HG02571 (cell line): ENCODE data around the gene NHSL1.

Experiments
- ATAC-seq: cut with Tn5 transposase; IDR thresholded peaks from one replicate; pipeline ENCODE4 v1.9.1; 2021; ENCODE audit warnings: mild to moderate bottlenecking, moderate library complexity; ENCODE audit not compliant: unreplicated experiment

NHSL1 gene

DNA sequence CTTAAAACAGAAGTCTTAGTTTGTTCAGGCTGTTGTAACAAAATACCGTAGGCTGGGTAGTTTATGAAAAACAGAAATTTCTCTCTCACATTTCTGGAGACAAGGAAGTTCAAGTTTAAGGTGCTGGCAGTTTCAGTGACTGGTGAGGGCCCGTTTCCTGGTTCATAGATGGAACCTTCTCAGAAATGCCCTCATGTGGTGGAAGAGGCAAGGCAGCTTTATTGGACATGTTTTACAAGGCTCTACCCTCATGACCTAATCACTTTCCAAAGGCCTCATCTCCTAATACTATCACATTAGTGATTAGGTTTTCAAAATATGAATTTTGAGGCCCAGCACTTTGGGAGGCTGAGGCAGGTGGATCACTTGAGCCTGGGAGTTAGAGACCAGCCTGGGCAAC lies 92.9 kb downstream of the NHSL1 start:
- ATAC-seq: no peak

DNA sequence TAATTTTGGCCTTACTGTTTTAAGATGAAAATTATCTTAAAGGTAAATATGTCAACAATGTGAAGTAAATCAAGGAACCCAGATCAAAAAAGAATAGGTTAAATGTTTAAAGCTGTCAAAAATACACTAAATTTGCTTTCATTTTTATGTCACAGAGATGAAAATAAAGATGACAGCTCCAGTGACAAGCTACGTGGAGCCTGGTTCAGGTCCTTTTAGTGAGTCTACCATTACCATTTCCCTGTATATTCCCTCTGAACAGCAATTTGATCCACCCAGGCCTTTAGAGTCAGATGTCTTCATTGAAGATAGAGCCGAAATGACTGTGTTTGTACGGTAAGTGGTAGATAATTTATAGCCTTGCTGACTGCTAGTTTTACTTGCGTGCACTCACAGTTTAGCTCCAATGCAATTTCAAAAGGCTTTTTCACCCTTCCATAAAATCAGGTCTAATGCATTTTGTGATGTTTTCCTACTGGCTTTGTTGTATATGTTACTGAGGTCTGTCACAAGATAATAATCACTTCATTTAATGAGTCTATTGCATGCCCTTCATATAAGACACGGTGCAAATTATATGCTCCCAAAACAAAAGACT lies 93.4 kb downstream of the NHSL1 start:
- ATAC-seq: no peak

DNA sequence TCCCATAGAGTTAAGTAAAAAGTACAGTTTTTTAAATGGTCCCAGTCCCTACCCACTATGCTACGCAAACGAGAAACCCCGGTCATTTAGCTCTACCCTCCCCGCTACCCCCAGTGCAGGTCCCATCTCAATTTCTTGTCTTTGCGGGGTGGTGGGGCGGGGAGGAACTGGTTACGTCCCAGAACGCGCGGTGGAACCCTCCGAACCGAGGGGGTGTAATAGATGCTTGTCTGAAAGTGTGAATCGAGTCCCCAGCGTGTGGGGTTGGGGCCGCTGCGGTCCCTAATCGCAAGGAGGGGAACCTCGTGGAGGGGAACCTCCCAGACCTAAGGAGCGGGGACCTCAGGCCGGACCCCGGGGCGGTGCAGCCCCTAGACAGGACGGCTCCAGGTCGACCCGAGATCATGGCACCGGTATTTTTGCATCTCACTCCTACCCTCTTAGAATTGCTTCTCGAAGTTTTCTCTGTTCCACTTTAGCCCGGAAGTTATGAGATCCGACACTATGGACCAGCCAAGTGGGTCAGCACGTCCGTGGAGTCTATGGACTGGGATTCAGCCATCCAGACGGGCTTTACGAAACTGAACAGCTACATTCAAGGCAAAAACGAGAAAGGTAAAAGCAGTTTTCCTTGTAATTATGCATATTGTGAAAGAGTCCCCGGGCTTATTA lies 94.5 kb downstream of the NHSL1 start:
- peak; percentile 10 for ATAC-seq

DNA sequence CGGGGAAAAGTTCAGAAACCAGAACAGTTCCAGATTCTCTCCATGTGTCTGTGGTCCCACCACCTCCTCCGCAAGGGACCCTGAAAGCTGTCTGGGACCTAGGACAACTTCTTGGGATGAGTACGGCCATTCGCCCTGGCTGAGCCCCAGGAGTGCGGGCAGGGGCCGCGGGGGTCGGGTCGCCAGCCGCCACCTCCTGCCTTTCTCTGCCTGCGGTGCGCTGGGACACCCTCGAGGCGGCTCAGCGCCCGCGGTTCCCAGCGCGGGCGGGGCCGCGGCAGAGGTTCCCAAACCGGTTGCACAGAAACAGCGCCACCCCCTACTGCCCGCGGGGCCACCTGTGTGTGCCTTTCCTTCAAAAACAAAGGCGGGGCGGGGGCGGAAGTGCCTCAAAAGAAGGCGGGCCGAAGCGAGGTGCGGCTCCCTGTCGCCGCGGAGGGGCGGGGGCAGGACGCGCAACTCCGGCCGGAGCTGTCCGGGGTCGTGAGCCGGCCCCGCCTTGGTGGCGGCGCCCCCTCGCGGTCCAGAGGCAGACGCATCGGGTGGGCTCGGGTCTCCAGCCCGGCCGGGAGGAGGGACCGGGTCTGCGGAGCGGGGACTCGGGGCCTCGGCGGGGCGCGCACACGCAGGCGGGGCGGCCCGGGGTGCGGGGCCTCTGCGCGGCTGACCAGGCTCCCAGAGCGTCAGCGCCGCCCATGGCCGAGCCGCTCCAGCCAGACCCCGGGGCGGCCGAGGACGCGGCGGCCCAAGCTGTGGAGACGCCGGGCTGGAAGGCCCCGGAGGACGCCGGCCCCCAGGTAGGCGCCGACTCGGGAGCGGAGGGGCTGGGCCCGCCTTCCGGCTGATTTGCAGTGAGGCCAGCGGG lies 95.3 kb downstream of the NHSL1 start, which contains the start of gene HEBP2:
Gene HEBP2 (plus strand): TSS at position 423 of the 865 bp plus-strand sequence. CDS start 273 bp downstream, at position 696.
- ATAC-seq: peak; percentile 91

DNA sequence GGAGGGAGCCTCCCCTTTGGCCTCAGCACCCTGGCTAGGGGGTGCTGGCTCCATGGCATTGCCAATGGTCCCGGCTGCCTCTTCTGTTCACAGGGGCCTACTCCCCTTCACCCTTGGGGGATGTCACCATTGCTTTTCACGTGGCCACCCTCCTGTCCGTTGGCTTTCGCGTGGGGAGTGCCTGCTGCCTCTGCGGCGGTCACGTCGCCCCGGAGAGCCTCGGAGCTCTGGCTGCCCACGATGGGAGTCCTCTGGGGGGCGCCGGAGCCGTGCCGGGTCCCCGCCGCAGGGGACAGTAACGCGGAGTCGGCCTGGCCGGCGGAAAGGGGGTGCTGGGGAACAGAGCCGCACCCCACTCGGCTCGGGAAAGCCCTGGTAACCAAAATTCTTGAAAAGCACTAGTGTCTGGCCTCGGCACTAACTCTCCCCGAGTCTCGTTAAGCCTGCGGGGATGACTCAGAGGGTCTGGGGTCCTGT lies 95.9 kb downstream of the NHSL1 start:
- peak; percentile 23 for ATAC-seq

DNA sequence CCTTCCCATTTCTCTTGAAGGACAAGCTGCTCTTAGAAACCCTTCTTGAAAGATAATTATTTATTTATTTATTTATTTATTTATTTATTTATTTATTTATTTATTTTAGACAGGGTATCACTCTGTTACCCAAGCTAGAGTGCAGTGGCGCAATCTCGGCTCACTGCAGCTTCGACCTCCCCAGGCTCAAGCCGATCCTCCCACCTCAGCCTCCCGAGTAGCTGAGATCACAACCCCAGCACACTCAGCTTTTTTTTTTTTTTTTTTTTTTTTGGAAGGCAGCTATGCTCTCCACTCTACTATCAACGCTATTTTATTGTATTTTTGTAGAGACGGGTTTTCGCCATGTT lies 96.5 kb downstream of the NHSL1 start:
- no peak for ATAC-seq

DNA sequence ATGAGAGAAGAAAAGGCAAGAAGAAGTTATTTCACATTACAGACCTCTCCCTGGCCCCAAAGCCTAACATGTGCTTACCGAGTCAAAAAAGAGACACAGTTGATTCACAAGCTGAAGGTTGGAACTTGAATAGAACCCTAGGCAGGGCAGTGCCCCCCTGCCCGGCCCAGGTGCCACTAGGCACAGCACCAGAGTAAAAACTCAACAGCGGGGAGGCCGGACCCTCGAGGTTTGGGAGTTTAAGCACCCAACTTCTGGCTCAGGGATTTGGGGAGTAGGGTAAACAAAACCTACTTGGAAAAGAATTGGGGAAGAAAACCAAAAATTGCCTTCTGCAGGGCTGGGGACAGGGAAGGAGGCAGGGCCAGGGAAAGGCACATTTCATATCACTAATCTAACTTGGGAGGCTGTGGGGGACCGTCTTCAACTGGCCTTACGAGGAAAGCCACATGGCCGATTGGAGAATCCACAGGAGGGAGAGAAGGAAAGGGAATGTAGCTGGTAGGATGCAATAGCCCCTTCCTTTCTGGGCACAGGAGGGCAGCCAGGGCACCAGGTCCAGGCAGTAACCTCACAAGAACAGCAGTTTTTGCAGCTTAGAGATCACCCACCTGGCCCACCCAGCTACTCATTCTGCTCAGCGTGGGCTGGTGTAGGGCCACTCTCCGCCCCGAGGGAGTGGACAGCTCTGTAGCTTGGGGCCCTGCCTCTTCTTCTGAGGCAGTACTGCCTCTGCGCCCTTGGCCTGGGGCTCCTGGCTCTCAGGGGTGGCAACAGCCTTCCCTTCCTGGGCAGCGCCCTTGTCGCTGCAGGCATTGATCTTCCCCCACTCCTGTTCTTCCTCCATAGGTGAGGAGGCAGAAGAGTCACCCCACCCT lies 97.1 kb downstream of the NHSL1 start:
- ATAC-seq: no peak

DNA sequence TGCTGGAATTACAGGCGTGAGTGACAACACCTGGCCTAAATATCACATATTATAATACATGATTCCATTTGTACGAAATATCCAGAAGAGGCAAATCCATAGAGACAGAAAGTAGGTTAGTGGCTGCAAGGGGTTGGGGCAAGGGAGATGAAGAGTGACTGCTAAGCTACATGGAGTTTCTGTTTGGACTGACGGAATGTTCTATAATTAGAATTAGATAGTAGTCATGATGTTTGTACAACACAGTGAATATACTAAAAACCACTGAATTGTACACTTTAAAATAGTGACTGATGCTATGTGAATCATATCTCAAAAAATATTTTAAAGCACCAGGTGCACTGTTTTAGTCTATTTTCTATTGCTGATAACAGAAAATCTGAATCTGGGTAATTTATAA lies 99.0 kb downstream of the NHSL1 start:
- no peak for ATAC-seq

DNA sequence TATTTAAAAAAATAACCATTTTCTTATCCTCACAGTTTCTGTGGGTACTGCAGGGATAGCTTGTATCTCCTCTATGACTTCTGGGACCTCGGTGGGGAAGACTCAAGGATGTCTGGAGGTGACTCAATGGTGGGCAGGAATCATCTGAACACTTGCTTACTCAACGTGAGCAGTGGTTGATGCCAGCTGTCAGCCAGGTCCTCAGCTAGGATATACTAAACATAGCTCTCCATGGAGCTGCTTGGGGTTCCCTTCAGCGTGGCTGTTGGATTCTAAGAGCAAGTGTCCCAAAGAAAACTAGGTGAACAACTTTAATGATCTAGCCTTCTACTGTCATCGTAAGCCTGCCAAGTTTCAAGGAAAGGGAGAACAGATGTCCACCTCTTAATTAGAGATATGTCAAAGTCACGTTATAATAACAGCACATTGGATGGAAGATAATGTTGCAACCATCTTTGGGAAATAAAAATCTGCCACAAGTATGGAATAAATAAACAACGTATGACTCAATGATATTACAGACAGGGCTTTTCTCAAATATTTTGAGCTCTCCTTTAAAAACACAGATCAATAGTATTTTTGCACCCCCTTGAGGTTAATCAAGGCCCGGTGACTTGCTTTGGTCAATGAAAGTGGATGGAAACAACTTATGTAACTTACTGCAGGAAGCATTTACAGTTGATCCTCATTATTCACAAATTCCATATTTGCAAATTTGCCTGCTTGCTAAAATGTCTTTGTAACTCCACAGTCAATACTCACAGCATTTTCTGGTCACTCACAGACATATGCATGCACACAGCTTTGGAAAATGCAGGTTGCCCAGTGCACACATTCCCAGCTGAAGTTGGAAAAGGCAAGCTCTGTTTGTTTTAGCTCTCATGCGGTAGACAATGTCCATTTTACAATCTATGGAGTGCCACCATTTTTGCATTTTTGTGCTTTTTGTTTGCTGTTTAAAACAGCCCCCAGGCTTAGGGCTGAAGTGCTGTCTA lies 101.9 kb downstream of the NHSL1 start:
- no peak for ATAC-seq

DNA sequence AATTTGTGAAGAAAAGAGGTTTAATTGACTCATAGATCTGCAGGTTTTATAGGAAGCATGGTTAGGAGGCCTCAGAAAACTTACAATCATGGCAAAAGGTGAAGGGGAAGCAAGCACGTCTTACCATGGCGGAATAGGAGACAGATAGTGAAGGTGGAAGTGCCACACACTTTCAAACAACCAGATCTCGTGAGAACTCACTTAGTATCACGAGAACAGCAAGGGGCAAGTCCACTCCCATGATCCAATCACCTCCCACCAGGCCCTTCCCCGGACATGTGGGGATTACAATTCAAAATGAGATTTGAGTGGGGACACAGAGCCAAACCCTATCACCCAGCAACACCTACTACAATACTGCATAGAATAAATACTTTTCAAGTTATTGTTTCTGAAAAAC lies 102.6 kb downstream of the NHSL1 start:
- ATAC-seq: no peak

DNA sequence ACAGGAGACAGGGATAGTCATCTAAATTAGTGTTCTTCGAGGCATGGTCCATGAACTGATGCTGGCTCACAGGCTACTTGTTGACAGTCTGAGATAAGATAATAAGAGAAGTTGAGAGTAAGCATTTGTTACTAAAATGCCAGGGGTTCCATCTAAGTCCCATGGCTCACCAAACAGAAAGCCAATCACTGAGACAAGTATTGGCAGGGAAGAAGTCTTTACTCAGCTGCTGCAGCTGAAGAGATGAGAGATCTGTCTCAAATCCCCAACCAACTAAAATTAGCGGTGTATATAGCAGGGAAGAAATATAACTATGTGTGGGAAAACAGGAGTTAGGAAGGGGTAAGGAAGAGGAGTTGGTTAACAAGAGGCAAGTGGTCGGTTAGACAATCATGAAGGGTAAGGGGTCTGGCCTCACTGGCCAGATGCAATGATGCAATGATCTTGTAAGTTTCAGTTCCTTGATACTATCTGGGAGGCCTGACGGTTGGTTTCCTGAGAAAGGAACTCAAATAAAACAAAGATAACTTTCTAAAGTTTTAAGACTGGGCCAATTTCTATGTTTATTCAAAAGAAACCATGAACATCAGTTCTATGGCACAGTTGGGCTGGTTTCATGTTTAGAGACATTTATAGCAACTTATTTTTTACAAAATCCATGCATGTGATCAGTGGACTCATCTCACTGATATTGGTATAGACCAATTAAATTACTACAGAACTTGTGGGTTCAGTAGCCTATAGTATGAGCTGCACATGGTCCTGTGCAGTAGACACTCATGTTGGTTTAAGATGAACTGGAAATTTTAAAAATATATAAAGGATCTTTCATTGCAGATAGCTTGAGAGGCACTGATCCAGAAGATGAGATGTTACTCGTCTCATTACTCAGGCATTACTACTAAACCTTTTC lies 105.2 kb downstream of the NHSL1 start:
- no peak for ATAC-seq

DNA sequence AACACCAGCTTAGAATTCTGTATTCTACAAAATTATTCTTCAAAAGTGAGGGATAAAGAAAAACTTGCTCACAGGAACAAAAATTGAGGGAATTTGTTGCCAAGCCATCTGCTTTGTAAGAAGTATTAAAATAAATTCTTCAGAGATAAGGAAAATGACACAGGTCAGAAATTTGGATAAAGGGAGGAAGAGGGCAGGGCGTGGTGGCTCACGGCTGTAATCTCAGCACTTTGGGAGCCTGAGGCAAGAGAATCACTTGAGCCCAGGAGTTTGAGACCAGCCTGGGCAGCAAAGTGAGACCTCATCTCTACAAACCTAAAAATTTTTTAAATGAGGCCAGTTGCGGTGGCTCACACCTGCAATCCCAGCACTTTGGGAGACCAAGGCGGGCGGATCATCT lies 109.7 kb downstream of the NHSL1 start:
- no peak for ATAC-seq

DNA sequence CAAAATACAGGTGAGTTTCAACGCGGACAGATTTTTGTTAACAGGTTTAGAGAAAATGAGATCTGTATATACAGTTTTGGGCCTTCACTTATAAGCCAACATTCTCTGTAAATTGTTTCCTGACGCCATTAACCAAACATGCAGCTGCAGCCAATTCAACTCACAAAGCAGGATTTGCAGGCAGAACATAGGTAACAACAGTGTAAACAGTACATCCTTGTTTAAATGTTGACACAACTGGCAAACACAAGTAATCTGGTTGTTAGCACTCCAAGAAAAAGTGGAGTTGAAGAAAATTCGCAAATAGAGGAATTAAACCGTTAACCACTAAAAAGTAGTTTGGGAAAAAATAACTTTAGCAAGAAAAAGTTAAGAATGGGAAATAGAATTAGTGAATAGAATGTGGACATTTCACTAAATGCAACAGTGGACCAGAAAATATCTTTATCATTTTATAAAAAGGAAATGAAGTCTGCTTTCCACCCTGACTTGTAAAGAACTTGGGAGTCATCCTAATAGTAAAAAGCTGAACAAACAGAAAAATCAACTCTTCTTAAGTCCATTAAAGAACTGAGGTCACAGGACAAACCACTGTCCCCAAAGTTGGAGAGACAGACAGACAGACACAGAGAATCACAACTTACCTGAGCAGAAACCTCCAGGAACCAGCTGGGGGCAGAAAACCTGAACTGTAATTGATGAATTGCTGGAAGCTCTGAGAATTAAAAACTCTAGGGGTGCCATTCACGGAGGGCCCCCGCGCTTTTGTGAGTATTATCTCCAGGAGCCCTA lies 111.5 kb downstream of the NHSL1 start:
- no peak for ATAC-seq

DNA sequence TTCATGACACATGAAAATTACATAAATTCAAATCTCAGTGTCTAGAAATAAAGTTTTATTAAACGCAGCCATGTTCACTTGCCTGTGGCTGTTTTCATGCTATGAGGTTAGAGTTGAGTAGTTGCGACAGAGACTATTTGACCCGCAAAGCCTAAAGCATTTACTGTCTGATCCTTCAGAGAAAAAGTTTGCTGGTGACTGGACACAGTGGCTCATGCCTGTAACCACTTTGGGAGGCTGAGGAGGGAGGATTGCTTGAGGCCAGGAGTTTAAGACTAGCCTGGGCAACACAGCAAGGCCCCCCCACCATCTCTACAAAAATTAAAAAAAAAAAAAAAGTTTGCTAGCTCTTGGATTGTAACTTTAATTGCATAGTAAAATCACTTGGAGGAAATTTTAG lies 112.4 kb downstream of the NHSL1 start:
- no peak for ATAC-seq

DNA sequence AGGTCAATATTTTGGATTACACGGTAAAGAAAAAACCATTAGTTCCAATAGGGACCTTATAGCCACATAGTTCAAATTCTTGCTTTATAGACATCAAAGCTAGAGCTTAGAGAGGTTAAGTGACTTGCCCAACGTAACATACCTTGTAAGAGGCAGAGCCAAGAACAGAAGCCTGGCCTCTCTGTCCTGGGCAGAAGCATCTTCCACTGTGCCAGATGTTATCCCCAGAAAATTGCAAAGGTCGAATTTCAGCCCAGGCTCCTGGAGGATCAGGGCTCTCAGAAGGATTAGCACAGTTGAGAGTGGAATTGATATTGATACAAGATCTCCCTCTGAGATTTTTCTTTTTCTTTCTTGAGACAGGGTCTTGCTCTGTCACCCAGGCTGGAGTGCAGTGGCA lies 115.5 kb downstream of the NHSL1 start:
- ATAC-seq: no peak

DNA sequence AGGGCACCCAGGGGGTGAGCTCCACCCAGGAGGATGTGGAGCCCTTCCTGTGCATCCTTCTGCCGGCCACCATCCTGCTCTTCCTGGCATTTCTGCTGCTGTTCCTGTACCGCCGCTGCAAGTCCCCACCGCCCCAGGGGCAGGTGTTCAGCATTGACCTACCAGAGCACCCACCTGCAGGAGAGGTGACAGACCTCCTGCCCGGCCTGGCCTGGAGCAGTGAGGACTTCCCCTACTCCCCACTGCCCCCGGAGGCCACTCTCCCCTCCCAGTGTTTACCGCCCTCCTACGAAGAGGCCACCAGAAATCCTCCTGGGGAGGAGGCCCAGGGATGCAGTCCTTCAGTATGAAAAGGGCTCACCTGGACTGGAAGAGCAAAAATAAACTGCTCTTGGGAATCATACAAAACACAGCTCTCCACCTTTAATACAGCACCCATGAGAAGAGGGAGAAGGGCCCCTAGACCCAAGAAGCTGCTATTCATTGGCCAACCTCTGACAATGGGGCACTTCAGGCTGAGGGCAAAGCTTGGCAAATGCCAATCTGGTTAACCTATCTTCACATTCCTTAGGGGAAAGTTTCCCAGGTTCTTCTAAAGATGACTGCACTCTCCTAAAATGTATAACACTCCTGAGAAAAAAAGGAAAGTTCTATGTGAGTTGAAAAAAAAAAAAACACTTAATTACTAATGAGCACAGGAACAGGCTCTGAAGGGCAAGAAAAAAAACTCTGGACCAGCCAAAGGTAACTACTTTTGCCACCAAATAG lies 116.6 kb downstream of the NHSL1 start:
- ATAC-seq: no peak

DNA sequence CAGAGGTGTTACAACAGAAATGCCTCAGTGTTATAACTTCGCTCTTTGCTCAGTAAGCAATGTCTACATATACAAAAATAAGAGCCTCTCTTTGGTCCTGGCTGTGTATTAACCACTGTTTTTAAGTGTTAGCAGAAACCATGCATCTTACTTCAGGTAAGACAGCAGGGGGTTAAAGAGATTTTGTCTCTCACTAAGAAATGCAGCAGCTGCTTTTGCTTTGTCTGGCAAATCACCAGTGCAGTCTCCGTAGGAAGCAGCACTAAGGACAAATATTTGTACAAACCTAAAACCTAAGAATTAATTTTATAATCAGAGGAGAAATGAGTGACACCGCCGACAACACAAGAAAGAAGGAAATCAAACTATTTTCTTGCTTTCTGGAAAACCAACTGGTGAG lies 120.8 kb downstream of the NHSL1 start:
- ATAC-seq: no peak
